ENCODE measurements around the gene ILDR1.

DNA sequence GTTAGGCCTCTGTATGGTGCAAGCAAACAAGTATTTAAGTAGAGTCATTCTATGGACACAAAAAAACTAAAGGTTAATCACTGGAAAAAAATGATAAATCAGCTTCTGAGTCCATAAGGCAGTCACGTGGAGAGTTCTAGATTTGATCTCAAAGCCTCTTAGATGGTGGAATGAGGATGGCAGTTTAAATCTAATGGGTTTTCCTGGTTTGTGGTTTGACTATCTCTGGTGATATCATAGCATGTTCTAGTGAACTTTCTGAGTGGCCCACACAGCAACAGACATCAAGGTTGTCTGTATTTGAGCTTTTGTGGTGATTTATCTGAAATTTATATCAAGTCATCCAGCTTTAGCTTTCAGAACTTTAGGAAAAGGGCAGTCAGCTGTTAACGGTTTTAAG, 52.4 kb downstream of the ILDR1 start:
- TF ChIP-seq POLR2AphosphoS5 (IDR thresholded peaks at IDR 0.05; ENCODE audit: low read depth, low read length) (no peak), REST (IDR thresholded peaks at IDR 0.05; ENCODE audit: insufficient read depth in 1 of 2, low read depth in 2 of 2, low read length in 2 of 2) (no peak), TAF1 (IDR thresholded peaks at IDR 0.05; ENCODE audit: borderline replicate concordance, insufficient read depth, low read length) (no peak), SIN3A (IDR thresholded peaks at IDR 0.05; ENCODE audit: borderline replicate concordance, insufficient read depth, low read length) (no peak), FOXP2 (optimal IDR thresholded peaks at IDR 0.05; ENCODE audit: borderline replicate concordance, extremely low read depth, extremely low read length, insufficient read depth) (no peak)

Measured in PFSK-1 (cell line).